SU-DHL-6 (cell line): Measurements from ENCODE around the gene GRM8.

ENCODE experiments used
- H2AFZ ChIP-seq: fragments of 200-600 bp; sonication (generic); 2 replicates; pipeline ENCODE4 v1.6.1; 2014; ENCODE audit warnings: low read depth, mild to moderate bottlenecking, moderate library complexity, mixed read lengths, antibody characterized with exemption, low read length; ENCODE audit not compliant: severe bottlenecking
- H3F3A ChIP-seq: fragments of 200-600 bp; shearing (Covaris generic); 2 replicates; pipeline ENCODE4 v1.6.0; 2016; ENCODE audit warnings: antibody characterized with exemption, mild to moderate bottlenecking; ENCODE audit not compliant: insufficient read depth
- H3K27ac ChIP-seq: fragments of 200-600 bp; sonication (generic); 2 replicates; pipeline ENCODE4 v1.5.1; 2016; ENCODE audit warnings: low read depth, mild to moderate bottlenecking, low read length, moderate library complexity, mixed read lengths
- H3K27me3 ChIP-seq: fragments of 200-600 bp; sonication (generic), shearing (Covaris generic); 2 replicates; pipeline ENCODE4 v1.6.0; 2014; ENCODE audit warnings: mild to moderate bottlenecking, low read length
- H3K36me3 ChIP-seq: fragments of 200-600 bp; sonication (generic); 2 replicates; pipeline ENCODE4 v1.6.1; 2014; ENCODE audit warnings: mild to moderate bottlenecking, low read length, mixed read lengths
- H3K4me2 ChIP-seq: fragments of 300-600, 200-600 bp; shearing (Covaris generic), sonication (generic); 2 replicates; pipeline ENCODE4 v1.6.0; 2014; ENCODE audit warnings: low read length, low read depth, mild to moderate bottlenecking; ENCODE audit not compliant: poor library complexity, severe bottlenecking
- H3K4me3 ChIP-seq: fragments of 200-600 bp; sonication (generic); 2 replicates; pipeline ENCODE4 v1.5.1; 2014; ENCODE audit warnings: antibody characterized with exemption, low read length, mild to moderate bottlenecking, mixed read lengths; ENCODE audit not compliant: insufficient read depth, poor library complexity, severe bottlenecking
- H3K79me2 ChIP-seq: fragments of 200-600 bp; sonication (generic); 2 replicates; pipeline ENCODE4 v1.6.1; 2014; ENCODE audit warnings: mild to moderate bottlenecking, low read length, moderate library complexity; ENCODE audit not compliant: insufficient read depth
- H3K9ac ChIP-seq: fragments of 200-600 bp; sonication (generic); 2 replicates; pipeline ENCODE4 v1.7.0; 2014; ENCODE audit warnings: mild to moderate bottlenecking, low read length
- H3K9me2 ChIP-seq: fragments of 200-600 bp; sonication (generic); replicated peaks from 2 replicates; pipeline ENCODE4 v1.6.1; 2014; ENCODE audit warnings: low read length; ENCODE audit not compliant: insufficient read depth
- H3K9me3 ChIP-seq: fragments of 200-600 bp; sonication (generic); 2 replicates; pipeline ENCODE4 v1.6.1; 2014; ENCODE audit warnings: low read length, mixed read lengths; ENCODE audit not compliant: insufficient read depth
- H4K20me1 ChIP-seq: fragments of 200-600 bp; sonication (generic); 2 replicates; pipeline ENCODE4 v1.6.1; 2014; ENCODE audit warnings: low read depth, mild to moderate bottlenecking, antibody characterized with exemption, low read length, moderate library complexity, mixed read lengths
- CTCF ChIP-seq: fragments of 200-600 bp; sonication (generic); IDR thresholded peaks from one replicate; pipeline ENCODE4 v1.5.1; 2017; ENCODE audit warnings: antibody characterized with exemption, mild to moderate bottlenecking, low read length, moderate library complexity; ENCODE audit not compliant: insufficient read depth, poor library complexity, severe bottlenecking
- EZH2phosphoT487 ChIP-seq: fragments of 200-600 bp; sonication (generic), shearing (Covaris generic); conservative IDR thresholded peaks from 2 replicates; pipeline ENCODE4 v1.6.1; 2018; ENCODE audit warnings: mild to moderate bottlenecking, antibody characterized with exemption, low read length, moderate library complexity, mixed read lengths

GRM8 gene

GRCh38 chr7:127287133-127287532 lies 34.4 kb upstream of the GRM8 start:
- Histone ChIP-seq H3K4me2 (no peak overlapping the region), H3K79me2 (no peaks in the 10 kb centered on the region), H3F3A (no peaks in the 10 kb centered on the region), H3K27ac (no peak overlapping the region), H3K9me3 (no peaks in the 10 kb centered on the region), H3K4me3 (no peak overlapping the region), H3K9me2 (no peaks in the 10 kb centered on the region), H3K27me3 (no peaks in the 10 kb centered on the region), H2AFZ (no peak overlapping the region), H4K20me1 (no peaks in the 10 kb centered on the region), H3K9ac (no peak overlapping the region), H3K36me3 (no peaks in the 10 kb centered on the region)
- TF ChIP-seq CTCF (no peak), EZH2phosphoT487 (no peak)

- Histone ChIP-seq H2AFZ (no peak overlapping the region), H3K27me3 (no peaks in the 10 kb centered on the region), H3K4me2 (no peak overlapping the region), H3K27ac (no peak overlapping the region), H3K4me3 (no peak overlapping the region), H3F3A (no peaks in the 10 kb centered on the region), H3K9ac (no peak overlapping the region), H3K36me3 (no peaks in the 10 kb centered on the region), H3K9me3 (no peaks in the 10 kb centered on the region), H3K79me2 (no peaks in the 10 kb centered on the region), H3K9me2 (no peaks in the 10 kb centered on the region), H4K20me1 (no peaks in the 10 kb centered on the region)
- TF ChIP-seq EZH2phosphoT487 (no peak), CTCF (no peak)
Observed at GRCh38 chr7:127270093-127270492, 17.4 kb upstream of the GRM8 start.

- Histone ChIP-seq H3K27me3 (no peaks in the 10 kb centered on the region), H3K9me2 (no peaks in the 10 kb centered on the region)
Observed at GRCh38 chr7:127266047-127266446, 13.3 kb upstream of the GRM8 start.

More at GRCh38 chr7:127266047-127266446, 13.3 kb upstream of the GRM8 start:
- H3K4me3 ChIP-seq, result no peak overlapping the region
- H3K36me3 ChIP-seq, result no peaks in the 10 kb centered on the region
- no peaks in the 10 kb centered on the region for H4K20me1 ChIP-seq
- no peak overlapping the region for H2AFZ ChIP-seq
- H3K9me3 ChIP-seq, result no peaks in the 10 kb centered on the region
- H3F3A ChIP-seq, result no peaks in the 10 kb centered on the region
- H3K4me2 ChIP-seq, result no peak overlapping the region
- H3K27ac ChIP-seq, result no peak overlapping the region
- no peaks in the 10 kb centered on the region for H3K79me2 ChIP-seq
- H3K9ac ChIP-seq, result no peak overlapping the region
- no peak for TF ChIP-seq EZH2phosphoT487
- TF ChIP-seq CTCF, result no peak
